ENCODE measurements around the gene AHCYL2.
"Not testable (repeated sequence)": the region's sequence is repeated elsewhere in the genome, so short reads cannot be mapped to it uniquely, and the experiment has no call there.

Gene AHCYL2

DNA sequence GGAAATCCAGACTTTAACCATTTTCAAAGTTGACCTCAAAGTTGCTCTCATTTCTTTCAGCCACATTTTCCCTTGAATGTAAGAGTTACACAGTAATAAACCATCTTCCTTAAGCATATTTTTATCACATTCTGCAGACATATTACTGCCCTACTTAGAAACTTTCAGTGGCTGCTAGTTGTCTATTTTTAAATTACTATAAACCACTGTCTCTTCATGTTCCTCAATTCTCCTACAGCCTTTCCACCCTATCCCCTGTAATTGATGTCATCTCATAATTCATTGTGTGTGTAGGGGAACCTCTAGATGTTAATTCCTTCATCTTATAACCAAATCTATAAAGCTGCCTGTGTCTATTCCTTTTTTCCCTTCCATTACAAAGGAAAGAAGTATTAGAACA lies 131.3 kb downstream of the AHCYL2 start:
- DNase-seq: no peak

DNA sequence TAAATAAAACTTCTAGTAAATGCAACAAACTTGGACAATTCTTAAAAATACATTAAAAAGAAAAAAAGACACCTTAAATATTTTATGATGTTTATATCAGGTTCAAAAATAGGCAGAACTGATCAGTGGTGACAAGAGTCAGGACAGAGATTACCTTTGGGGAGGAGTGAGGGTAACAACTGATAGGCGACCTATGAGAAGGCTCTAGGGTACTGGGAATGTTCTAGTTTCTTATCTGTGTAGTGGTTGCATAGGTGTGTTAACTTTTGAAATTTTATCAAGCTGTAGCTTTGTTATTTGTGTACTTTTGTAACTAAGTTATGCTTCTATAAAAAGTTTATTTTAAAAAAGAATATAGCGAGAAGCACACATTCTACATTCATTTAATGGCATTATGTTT lies 134.3 kb downstream of the AHCYL2 start:
- no peak for DNase-seq

DNA sequence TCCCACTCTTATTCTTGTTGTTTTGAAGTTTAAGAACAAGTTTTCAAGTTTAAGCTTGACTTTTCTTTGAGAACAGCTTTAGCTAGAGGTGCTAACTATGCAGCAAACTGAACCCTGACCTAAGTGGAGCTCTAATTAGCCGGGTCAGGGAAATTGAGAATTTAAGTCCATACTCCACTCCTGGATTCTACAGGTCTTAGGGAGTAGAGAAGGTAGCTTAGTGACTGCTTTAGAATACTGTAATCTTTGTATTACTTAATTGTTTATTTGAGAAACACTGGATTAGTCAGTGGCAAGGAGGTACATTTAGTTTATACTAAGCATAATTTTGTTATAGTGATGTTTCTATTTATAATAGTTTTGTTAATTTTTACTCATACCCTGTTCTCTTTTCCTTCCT lies 134.8 kb downstream of the AHCYL2 start:
- no peak for DNase-seq

DNA sequence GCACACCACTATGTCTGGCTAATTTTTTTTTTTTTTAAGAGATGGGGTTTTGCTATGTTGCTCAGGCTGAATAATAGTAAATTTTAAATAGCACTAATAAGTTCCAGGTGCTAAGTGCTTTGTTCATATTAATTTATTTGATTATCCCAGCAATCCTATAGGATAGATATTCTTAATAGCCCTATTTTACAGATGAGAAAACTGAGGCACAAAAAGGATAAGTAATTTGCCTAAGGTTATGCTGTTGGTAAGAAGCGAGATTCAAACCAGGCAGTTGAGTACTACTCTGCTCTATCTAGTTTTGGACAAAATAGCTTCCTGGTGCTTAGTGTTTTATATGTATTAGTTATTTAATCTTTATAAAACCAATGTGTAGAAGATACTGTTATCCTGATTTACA lies 136.9 kb downstream of the AHCYL2 start:
- no peak for DNase-seq

DNA sequence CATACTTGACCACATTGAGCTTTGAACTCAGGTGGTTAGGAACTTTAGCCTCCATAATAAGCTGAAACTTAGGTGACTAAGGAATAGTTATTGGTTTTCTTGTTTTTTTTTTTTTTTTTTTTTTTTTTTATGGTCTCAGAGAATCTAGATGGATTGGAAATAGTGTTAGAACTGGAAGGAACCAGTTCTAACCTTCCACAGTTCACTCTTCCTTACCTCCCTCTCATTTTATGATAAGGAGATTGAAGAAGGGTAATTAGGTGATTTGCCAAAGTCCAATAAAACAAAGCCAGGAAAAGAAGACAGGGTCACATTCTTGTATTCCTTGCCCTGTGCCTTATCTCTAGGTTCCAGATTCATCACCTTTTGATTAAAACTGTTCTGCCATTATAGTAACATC lies 137.7 kb downstream of the AHCYL2 start:
- no peak for DNase-seq

DNA sequence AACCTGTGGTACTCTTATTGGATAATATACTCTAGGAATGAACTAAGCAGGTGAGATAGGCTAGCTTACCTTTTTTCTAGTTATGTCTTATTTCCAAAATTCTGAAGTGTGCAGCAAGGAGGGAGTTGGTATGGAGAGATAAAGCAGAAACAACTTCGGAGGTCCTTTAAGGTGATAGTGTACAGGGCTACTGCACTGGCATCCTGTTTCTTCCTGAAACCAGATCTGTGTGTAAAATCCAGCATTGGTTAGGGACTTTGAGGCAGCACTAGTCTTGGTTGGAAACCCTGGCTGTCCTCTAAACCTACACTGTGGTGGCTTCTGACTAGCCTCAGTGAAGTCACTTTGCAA lies 142.5 kb downstream of the AHCYL2 start:
- no peak for DNase-seq

DNA sequence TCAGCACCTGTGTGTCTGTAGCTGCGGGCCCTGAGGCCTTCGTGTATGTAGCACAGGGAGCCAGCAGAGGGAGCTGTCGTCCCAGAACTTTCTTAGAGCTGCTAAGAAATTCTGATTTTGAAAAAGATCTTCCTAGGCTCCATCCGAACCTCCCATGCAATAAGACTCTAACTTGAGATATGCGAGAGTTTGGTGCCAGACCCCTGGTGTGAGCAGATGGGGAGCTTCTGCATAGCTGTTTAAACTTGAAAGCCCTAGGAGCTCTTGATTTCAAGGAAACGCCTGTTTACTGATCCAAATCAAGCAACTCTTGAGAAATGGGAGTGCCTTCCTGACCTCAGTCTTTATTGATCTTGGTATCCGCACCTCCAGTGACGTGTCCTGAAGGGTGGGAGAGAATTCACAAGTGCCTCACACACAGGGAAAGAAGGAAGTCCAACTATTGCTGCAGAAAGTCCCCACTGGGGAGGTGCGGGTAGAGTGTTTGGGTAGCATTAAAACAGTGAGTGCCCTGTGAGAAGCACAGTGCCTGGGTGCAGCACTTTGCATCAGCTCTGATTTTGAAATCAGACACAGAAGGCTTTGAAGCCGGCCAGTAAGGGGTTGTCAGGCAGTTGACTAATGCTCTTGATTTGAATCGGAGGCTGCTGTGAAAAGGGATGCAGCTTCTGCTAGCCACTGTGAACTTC lies 143.0 kb downstream of the AHCYL2 start:
- peak; percentile 79 for DNase-seq

DNA sequence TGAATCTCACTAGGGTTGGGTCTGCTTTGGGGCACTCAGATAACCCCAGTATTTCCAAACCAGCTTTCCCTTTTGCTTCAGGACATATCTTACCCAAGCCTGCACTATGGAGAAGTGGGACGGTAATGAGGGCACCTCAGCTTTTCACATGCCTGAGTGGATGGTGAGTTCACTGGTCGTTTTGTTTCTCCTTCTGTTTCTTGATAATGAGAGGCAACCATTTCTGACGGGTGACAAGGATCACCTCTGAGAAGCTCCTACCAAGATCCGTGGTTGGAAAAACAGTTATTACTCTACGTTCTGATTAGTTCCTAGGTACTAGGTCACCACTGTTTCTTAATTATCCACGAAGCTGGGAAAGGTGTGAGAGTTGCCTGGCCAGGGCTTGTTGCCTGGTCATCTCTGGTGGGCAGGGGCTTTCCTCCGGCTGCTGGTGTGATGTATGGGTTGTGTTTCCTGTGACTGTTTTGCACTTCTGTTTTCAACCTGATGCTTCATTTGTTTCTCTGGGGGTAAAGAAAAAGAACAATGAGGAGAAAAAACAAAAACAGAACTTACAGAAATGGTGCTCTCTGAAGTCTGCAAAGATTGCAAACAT lies 143.7 kb downstream of the AHCYL2 start:
- DNase-seq: peak; percentile 17

DNA sequence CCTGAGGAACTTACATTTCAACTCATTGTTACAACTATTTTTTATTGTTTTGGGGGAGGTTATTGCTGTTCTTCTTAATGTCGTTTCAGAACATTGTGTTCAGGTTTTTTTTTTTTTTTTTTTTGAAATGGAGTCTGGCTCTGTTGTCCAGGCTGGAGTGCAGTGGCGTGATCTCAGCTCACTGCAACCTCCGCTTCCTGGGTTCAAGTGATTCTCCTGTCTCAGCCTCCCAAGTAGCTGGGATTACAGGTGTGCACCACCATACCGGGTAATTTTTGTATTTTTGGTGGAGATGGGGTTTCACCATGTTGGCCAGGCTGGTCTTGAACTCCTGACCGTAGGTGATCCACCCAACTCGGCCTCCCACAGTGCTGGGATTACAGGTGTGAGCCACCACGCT lies 144.6 kb downstream of the AHCYL2 start:
- DNase-seq: not testable (repeated sequence)

DNA sequence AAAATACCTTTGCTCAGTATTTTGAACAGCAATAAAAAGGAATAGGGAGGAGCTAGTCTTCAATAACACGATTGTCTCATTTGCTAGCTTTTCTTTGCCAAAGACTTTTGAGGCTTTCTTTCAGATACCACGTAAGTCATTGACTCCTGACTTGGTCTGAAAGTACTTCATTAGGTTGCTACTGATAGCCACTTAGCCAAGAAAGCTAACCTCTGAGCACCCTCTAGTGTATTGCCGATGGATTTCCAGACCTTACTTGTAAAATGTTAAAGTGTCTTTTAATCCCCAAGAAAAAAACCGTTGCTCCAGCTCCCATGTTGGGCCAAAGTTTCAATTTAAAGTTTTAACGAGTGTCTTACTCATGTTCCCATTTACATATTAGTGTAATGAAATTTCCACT lies 146.0 kb downstream of the AHCYL2 start:
- DNase-seq: no peak

DNA sequence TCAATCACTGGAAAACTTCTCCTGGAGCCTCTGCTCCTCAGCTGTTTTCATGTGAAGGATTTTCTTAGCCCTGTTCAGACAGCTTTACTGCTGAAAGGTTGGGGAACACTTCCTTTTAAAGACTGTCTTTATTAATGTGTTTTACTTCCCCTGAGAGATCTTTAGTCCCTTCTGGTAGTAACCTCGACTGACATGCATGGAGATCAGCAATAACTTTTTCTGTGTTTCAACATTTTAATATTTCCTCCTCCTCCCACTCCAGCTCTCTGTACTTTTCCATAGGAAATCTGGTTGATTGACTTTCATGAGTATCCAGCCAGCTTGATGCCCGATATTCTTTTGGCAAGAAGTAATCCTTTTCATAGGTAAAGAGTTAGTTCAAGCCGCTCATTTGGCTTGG lies 146.7 kb downstream of the AHCYL2 start:
- DNase-seq: no peak

DNA sequence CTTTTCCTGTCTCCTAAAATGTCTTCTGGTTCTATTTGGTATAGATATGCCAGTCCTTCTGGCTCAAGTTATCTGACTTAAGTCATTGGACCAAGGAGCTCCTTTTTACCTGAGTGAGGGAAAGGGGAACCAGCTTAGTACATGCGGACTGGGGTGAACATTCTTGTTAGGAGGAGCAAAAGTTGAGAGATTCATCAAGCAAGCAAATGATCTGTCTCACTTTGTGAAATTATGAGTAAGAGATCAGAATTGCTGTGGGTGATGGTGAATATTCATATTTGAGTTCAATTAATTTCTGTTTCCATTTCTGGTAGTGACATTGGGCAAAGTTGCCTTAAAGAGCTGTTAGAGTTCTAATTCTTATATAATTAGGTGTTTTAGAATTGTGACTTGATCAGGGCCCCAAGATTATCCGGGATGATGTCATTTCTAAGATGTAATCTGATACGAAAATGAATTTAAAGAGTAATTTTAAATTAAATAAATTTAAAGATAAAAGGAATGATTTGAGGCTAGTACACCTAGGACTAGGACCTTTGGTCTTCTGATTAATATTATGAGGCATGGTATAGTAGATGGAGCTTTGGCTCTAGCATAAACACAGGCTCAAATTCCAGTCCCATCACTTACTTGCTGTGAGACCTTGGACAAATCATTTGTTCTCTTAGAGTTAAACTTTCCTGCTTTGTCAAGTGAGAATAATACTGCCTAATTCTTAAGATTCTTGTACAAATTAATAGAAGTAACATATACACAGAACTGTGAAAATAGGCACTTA lies 149.0 kb downstream of the AHCYL2 start:
- no peak for DNase-seq

DNA sequence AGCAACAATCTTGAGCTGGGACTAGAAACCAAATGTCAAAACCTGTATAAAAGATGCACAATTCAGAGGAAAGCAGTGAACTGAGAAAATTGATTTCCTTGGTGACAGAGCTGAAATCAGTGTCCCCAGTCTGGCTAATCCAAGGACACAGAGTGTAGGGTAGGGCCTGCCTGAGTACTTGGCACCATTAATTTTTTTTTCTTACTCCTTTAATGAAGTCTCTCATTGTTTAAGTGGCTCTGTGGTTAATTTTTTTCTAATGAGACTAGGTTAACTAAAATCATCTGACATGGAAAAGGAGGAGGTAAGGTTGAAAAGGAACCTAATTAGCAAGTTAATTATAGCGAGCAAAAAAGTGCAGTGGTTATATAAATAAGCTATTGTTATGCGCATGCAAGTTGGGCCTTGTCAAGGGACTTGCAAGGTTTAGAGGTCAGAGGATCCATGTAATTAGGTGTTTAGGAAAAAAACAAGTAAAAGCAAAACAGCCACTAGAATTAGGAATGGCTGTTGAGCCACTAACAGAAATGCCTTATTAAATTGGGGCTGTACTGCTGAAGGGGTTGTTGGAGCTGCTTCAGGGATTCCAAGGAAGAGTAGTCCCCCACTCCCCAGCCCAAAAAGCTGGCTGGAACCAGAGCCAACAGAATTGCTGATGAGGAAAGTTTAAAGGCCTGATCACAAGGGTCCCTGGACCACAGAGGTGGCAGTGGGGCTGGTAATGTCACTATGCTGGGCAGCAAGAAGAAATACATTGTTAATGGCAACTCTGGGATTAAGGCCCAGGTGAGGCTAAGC lies 150.5 kb downstream of the AHCYL2 start:
- DNase-seq: no peak

DNA sequence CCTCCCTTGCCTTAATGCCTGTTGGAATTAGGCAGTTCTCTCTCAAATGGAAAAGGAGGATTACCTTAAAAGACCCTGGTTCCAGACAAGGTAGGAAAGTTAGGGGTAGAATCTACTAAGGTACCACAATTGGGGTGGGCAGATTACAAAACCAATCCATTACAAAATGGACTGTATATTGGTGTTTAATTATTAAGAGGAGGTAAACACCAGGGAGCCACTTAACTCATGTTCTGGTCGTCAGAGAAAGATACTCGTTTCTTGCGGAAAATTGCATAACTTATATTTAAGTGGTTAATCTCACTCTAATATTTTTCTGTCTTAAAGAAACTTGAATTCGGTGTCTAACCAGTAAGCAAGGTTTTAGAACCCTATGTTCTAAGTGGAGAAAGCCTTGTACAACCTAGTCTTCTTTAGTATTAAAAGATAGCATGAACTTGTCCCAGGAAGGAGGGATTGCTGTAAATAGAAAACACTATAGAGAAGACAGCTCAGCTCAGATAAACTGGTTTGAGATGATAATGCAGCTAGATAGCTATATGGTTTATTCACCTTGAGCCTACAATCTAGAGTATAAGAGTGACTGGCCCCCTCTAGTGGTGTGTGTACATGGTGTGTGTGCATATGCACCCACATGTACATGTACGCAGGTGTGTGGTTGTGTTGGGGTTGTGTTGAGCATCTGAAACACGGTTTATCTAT lies 151.4 kb downstream of the AHCYL2 start:
- DNase-seq: peak; percentile 53

DNA sequence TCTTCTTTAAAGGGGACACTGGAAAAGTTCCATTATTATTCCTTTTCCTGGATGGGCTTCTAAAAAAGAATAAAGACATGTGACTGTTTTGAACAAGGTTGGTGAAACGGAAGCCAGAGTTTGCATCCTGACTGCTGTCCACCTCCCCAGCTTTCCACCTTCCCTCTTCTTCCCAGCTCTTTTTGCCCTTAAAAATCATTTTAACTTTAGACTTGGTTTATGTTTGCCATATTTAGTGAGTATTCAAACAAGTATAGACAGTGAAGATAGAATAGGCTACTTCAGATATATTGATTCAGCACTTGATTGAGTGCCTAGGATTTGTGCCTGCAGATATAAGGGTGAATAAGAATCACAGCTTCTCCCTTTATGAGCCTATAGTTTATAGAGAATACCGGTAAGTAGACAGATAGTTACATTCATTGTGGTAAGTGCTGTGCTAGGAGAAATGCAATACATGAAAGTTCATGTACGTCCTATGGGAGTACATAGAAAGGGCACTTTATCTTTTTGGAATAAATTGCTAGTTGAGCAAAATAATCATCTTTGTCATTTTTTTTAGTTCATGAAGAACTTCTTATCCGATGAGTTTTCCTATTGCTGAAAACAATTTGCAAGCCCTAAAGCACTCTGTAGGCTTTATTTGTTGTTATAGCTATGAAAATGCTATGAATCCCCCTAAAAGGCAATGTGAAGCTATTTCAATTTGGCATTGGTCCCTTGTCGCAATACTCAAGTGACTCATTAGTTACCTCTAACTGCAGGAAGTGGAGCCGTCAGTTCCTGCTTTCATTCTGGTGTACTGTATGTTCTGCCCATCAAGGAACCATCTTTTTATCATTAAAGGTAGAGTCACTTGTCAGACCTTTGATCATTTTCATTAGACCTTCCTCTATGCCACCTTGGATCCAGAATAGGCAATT lies 152.2 kb downstream of the AHCYL2 start:
- no peak for DNase-seq

DNA sequence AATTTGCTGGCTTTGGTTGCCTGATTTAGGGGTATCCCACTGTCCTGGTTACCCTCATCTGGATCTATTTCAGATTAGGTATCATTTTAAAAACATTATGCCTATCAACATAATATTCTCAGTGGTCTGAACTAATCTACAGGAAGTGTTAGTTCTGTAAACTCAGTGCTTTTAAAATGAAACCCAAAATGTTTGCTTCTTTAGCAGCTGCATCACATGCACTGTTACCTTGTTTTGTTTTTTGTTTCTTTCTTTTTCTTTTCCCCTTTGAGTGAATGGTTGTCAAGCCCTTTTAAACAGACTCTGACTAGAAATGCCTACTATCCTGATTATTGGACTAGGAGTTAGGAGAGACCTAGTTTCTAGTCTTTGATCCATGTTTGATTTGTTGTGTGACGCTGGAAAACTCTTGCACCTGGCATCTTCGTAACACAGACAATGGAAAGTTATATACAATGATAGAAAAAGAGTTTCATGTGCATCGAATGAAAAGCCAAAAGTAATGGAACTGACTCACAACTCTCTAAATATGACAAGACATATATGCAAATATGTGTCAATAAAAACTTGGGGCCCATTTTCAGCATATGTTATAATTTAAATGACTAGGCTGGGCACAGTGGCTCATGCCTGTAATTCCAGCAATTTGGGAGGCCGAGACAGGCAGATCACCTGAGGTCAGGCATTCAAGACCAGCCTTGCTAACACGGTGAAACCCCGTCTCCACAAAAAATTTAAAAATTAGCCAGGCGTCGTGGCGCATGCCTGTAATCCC lies 157.1 kb downstream of the AHCYL2 start:
- DNase-seq: no peak

DNA sequence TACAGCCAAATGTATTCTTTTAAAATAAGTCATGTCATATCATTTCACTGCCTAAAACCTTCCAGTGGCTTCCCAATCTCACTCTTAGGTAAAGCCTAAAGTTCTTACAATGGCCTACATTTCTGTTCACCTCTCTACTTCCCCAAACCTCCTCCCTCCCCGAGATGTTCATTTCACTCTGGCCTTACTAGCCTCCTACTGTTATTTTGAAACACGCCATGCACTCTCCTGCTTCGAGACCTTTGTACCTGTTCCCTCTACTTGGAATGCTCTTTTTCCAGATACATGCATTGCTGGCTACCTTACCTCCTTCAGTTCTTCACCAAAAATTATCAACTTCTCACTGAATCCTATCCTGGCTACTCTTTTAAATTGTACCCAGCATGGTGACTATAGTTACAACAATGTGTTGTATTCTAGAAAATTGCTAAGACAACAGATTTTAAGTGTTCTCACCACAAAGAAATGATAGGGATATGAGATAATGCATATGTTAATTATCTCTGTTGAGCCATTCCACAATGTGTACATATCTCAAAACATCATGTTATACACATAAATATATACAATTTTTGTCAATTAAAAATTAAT lies 158.8 kb downstream of the AHCYL2 start:
- DNase-seq: no peak

DNA sequence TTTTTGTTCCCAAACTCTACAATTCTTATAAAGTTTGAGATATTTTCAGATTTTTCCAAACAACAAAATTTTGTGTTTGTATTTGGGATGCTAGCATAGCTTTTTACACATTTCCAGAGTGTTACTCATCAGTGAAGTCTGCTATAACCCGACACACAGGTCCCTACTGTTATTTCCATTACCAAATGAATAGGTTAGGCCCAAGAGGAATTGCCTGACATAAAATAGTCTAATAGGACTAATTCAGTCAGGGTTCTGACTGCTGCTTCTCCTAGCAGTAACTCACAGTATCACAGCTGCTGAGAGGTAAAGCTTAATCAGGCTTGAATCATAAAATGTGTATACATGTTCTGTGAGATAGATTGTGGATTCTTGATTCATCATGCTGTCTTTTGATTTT lies 160.3 kb downstream of the AHCYL2 start:
- DNase-seq: no peak

DNA sequence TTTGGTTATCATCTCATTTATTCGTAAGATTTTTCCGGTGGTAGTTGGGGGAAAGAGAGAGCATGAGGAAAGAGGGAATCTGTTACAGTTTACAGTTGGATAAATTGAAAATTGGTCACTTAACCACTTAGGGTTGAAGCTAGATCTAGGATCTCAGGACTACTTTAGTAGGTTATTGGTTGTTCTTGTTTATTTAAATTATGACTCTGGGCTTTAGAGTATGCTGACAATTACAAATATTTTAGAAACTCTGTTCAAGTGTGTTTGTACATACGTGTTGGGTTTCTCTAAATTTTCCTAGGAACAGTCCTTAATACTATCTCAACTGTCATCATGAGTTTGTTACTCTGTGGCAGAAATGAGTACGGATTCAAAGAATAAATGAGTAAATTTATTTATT lies 160.8 kb downstream of the AHCYL2 start:
- no peak for DNase-seq

DNA sequence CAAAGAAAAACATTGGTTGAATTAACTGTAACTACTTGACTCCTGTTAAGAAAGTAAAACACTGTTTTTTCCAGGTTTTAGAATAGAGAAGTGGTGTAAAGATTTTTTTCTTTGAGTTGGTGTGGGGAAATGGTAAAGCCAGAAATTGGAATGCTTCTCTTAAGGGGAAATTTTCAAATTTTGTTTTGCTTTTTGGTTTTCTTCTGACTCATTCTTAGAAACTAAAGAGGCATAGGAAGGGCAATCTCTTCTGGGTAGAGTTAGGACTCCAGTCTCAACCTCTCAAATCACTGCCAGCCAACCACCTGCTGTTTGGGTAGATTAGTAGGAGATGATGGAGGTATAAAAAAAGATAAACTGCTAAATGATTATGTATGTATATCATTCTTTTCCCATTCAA lies 161.7 kb downstream of the AHCYL2 start:
- DNase-seq: no peak

DNA sequence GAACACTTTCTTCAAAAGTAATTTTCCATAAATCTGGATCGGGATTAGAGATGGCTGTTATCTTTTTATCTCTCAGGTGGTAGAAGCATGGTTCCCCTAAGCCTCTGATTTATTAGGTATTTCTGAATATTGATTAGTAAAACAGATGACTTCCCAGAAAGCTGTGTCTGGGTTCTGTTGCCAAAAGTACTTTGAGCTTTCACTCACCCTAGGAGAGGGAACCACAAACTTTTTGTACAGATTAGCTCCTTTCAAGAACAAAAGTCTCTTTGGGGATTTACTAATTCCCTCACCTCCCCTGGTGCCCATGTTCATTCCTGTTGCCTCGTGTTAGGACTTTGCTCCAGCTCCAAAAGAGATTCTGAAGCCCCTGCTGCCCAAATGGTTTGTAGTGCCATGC lies 162.7 kb downstream of the AHCYL2 start:
- no peak for DNase-seq

Measured in activated naive CD4-positive, alpha-beta T cell treated with Interleukin-2 at 50 U/mL for 16 hours (primary cell).